Mucosa of descending colon (tissue), 3 donors: ENCODE measurements around the gene ABCC9. TPM values are rescaled to one million over a fixed set of nuclear protein-coding genes. Genes with fewer than 3 reads are reported as not detected.
"Not testable (repeated sequence)": the region's sequence is repeated elsewhere in the genome, so short reads cannot be mapped to it uniquely, and the experiment has no call there.

Source experiments
- ATAC-seq: fragments of 200-7000 bp; cut with Tn5 transposase; one replicate; pipeline ENCODE4 v1.9.1; 2020; ENCODE audit warnings: mild to moderate bottlenecking, moderate library complexity
- DNase-seq, 3 donors: peaks; one replicate each; pipeline ENCODE4 v3.0.0-alpha.2; 2020
- H3K36me3 ChIP-seq: fragments of 200-600 bp; one replicate; pipeline ENCODE4 v1.8.0; 2021; ENCODE audit warnings: low read depth, mild to moderate bottlenecking
- H3K4me1 ChIP-seq: fragments of 200-600 bp; one replicate; pipeline ENCODE4 v1.8.0; 2021; ENCODE audit warnings: low read depth, mild to moderate bottlenecking
- H3K4me3 ChIP-seq: fragments of 200-600 bp; one replicate; pipeline ENCODE4 v1.8.0; 2021; ENCODE audit warnings: mild to moderate bottlenecking
- H3K9me3 ChIP-seq: fragments of 200-600 bp; one replicate; pipeline ENCODE4 v1.8.0; 2021; ENCODE audit warnings: mild to moderate bottlenecking
- intact Hi-C, 2 donors: fragments of 100-400 bp; cut with DNase I in 1 of 2; cut with micrococcal nuclease in 1 of 2; formaldehyde crosslinking; loops; one replicate each; pipeline versions ENCODE4 v1.11.0 to v1.11.1; 2022; cut with DNase I, micrococcal nuclease
- total RNA-seq, 3 donors: library from RNA; stranded (reverse); fragmentation: NEBNext Ultra II Directional in 2 of 3; extraction: Animal tissue kit (Norgen Biotek cat#: 25700) in 2 of 3; gene quantifications; one replicate each; pipeline versions ENCODE4 v1.2.1 to v1.2.4, GENCODE V29; 2021 to 2023
- TF ChIP-seq, protein P1 (sequence below): fragments of 200-600 bp; IDR thresholded peaks from one replicate; pipeline ENCODE4 v1.8.0; 2022; ENCODE audit warnings: antibody characterized with exemption, mild to moderate bottlenecking
- donor health status: DM: no; HTN: no; CAD: no; lungs with moderate emphysema.
- donor health status: DM: no; HTN: no; CAD: no.
- donor health status: DM: no; HTN: yes; CAD: no.

The ABCC9 gene
- total RNA-seq, 3 donors from 2014 or later = 0.67 to 60.6 (median 7.3) TPM

DNA sequence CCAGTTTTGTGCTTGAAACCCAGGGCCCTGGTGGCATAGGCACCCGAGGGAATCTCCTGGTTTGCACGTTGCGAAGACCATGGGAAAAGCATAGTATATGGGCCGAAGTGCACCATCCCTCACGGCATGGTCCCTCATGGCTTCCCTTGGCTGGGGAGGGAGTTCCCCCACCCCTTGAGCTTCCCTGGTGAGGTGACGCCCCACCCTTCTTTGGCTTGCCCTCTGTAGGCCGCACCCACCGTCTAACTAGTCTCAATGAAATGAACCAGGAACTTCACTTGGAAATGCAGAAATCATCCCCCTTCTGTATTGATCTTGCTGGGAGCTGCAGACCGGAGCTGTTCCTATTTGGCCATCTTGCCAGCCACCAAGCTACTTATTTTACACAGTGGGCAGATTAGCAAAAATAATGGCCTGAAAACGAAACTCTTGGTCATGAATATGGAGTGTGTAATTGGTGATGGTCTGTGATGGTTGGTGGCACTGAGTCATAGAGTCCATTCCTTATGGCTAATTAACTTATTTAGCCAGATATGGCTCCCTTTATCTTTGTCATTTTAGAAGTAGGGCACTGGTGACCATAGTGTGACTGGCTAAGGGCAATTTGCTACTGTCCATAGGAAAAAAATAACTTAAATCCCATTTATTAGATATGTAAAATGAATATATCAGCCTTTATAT lies 145.4 kb downstream of the ABCC9 start:
- intact Hi-C loops = no loop called here
- no peak overlapping the region for H3K4me3 ChIP-seq
- TF ChIP-seq, protein P1, sequence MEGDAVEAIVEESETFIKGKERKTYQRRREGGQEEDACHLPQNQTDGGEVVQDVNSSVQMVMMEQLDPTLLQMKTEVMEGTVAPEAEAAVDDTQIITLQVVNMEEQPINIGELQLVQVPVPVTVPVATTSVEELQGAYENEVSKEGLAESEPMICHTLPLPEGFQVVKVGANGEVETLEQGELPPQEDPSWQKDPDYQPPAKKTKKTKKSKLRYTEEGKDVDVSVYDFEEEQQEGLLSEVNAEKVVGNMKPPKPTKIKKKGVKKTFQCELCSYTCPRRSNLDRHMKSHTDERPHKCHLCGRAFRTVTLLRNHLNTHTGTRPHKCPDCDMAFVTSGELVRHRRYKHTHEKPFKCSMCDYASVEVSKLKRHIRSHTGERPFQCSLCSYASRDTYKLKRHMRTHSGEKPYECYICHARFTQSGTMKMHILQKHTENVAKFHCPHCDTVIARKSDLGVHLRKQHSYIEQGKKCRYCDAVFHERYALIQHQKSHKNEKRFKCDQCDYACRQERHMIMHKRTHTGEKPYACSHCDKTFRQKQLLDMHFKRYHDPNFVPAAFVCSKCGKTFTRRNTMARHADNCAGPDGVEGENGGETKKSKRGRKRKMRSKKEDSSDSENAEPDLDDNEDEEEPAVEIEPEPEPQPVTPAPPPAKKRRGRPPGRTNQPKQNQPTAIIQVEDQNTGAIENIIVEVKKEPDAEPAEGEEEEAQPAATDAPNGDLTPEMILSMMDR = no peak
- H3K36me3 ChIP-seq = no peaks in the 10 kb centered on the region
- H3K4me1 ChIP-seq = no peaks in the 10 kb centered on the region
- ATAC-seq = no peak
- peak in 1 of 3 donors; percentile 15 for DNase-seq
- H3K9me3 ChIP-seq = no peaks in the 10 kb centered on the region

DNA sequence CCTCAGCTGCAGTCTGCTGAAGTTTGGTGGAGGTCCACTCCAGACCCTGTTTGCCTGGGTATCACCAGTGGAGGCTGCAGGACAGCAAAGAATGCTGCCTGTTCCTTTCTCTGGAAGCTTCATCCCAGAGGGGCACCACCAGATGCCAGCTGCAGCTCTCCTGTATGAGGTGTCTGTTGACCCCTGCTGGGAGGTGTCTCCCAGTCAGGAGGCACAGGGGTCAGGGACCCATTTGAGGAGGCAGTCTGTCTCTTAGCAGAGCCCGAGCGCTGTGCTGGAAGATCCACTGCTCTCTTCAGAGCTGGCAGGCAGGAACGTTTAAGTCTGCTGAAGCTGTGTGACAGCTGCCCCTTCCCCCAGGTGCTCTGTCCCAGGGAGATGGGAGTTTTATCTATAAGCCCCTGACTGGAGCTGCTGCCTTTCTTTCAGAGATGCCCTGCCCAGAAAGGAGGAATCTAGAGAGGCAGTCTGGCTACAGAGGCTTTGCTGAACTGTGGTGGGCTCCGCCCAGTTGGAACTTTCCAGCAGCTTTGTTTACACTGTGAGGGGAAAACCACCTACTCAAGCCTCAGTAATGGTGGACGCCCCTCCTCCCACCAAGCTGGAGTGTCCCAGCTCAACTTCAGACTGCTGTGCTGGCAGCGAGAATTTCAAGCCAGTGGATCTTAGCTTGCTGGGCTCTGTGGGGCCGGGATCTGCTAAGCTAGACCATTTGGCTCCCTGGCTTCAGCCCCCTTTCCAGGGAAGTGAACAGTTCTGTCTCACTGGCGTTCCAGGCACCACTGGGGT lies 146.2 kb downstream of the ABCC9 start:
- intact Hi-C loops, ATAC-seq, H3K4me3 ChIP-seq, H3K4me1 ChIP-seq, H3K9me3 ChIP-seq, H3K36me3 ChIP-seq: not testable (repeated sequence)
- peak in 1 of 3 donors; percentile 17 for DNase-seq

DNA sequence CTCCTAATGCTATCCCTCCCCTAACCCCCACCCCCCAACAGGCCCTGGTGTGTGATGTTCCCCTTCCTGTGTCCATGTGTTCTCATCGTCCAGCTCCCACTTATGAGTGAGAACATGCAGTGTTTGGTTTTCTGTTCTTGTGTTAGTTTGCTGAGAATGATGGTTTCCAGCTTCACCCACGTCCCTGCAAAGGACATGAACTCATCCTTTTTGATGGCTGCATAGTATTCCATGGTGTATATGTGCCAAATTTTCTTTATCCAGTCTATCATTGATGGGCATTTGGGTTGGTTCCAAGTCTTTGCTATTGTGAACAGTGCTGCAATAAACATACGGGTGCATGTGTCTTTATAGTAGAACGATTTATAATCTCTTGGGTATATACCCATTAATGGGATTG lies 151.5 kb downstream of the ABCC9 start:
- H3K4me1 ChIP-seq, H3K36me3 ChIP-seq, H3K9me3 ChIP-seq, ATAC-seq, H3K4me3 ChIP-seq, DNase-seq, intact Hi-C loops: not testable (repeated sequence)

DNA sequence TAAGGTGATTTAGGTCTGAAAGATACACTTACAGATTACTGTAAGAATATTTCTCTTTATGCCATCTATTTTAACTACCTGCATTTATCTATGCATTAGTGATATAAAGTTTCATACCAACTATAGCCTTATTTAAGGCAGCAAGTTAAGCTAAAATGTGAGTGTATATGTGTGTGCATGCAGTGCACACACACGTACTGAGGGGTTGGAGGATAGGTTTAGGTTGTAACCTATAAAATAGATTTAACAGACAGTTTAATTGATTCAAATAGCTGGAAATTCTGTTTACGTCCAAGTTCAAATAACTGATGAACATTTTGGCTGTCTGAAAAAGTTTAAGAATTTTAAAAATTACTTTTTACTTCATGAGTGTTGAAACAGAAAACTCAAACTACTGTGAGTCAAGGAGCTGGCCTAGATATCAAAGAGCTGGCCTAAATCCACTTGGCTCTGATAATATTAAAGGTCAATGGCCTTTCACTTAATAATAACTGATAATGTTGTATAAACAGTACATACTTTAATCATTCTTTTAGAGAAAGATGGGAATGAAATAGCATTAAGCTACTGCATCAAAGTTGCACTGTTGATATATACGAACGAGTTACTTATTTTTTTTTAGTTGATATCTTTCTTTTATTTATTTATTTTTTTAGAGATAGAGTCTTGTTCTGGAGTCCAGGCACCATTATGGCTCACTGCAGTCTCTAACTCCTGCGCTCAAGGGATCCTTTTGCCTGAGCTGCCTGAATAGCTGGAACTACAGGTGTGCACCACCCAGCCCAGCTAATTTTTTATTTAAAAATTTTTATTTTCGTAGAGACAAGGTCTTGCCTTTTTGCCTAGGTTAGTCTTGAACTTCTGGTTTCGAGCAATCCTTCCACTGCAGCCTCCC lies 152.9 kb downstream of the ABCC9 start:
- no peak overlapping the region for H3K4me3 ChIP-seq
- no peak for ATAC-seq

DNA sequence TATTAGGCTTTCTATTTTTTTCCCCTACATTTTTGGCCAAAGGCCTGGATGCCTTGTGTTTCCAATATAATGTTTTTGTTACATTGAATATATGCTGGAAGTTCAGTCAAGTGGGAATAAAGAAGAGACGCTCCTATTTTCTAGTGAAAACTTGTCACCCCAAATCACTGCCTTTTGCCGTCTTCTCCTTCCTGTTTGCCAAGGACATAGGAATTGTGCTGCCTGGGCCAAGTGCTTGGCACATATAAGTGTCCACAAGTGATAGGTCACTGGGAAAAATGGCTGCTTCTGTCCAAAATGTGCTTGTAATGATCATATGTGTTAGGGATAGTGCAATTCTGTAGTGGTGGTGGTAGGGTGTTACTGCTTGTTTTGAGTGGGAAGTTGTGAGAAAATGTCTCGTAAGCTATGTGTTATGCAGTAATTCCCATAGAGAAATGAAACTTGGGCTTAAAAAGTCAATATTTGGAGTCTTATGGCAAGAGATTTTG lies 155.1 kb downstream of the ABCC9 start:
- Histone ChIP-seq H3K36me3 (no peaks in the 10 kb centered on the region), H3K4me3 (no peak overlapping the region), H3K4me1 (no peaks in the 10 kb centered on the region), H3K9me3 (no peaks in the 10 kb centered on the region)
- ATAC-seq = no peak
- intact Hi-C loops = no loop called here
- TF ChIP-seq, protein P1 = no peak
- no peak for DNase-seq

More for the DNA sequence above, 152.9 kb downstream of the ABCC9 start:
- H3K4me1 ChIP-seq = no peaks in the 10 kb centered on the region
- TF ChIP-seq, protein P1 = no peak
- no peaks in the 10 kb centered on the region for H3K36me3 ChIP-seq
- DNase-seq = no peak
- intact Hi-C loops = no loop called here
- no peaks in the 10 kb centered on the region for H3K9me3 ChIP-seq

DNA sequence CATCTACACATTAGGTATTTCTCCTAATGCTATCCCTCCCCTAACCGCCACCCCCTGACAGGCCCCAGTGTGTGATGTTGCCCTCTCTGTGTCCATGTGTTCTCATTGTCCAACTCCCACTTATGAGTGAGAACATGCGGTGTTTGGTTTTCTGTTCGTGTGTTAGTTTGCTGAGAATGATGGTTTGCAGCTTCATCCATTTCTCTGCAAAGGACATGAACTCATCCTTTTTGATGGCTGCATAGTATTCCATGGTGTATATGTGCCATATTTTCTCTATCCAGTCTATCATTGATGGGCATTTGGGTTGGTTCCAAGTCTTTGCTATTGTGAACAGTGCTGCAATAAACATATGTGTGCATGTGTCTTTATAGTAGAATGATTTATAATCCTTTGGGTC lies 158.5 kb downstream of the ABCC9 start:
- H3K4me3 ChIP-seq, intact Hi-C loops, DNase-seq, H3K4me1 ChIP-seq, ATAC-seq, H3K36me3 ChIP-seq, H3K9me3 ChIP-seq: not testable (repeated sequence)
